ENCODE measurements around the gene TMEM82. TPM values are rescaled to one million over a fixed set of nuclear protein-coding genes. Genes with fewer than 3 reads are reported as not detected.
A peak's percentile ranks its signal among the peaks of the same experiment; 100 is the strongest.

TMEM82 gene
- total and polyA plus RNA-seq, 2 of the 13 experiments (the other 11 are each of a cell fraction or from before 2014, with no cell fraction given) = 0.24 to 0.97 TPM

GRCh38 chr1:15734901-15735300 is 7.4 kb upstream of the TMEM82 start:
- H3K4me3 ChIP-seq (replicated peaks in 1 of 3; ENCODE audit: insufficient read depth in 1 of 3, low read depth in 2 of 3, low read length in 3 of 3) = peak overlapping the region in 2 of 3 experiments; percentile 17 to 53; a peak in 2 of 6 replicates
- no peaks in the 10 kb centered on the region for H3K9me3 ChIP-seq (ENCODE audit: low read length)
- H3K4me2 ChIP-seq (ENCODE audit: low read depth, low read length) = peak overlapping the region; percentile 73
- no peak for FAIRE-seq
- in situ Hi-C loops (cut with HindIII; ENCODE audit: extremely low pct_ligation_motif_present, low pct_unique_long_range_greater_than_20kb) = no loop called here
- H3K27me3 ChIP-seq (ENCODE audit: control insufficient read depth in 1 of 2, insufficient read depth in 2 of 2, low read length in 2 of 2) = no peaks in the 10 kb centered on the region
- no peaks in the 10 kb centered on the region for H4K20me1 ChIP-seq (ENCODE audit: insufficient read depth, low read length)
- H3K79me2 ChIP-seq (ENCODE audit: insufficient read depth, low read length) = no peaks in the 10 kb centered on the region
- H3K27ac ChIP-seq (ENCODE audit: extremely low read length, insufficient read depth, low read length) = no peak overlapping the region
- H3K9ac ChIP-seq (ENCODE audit: insufficient read depth, low read depth, low read length) = peak overlapping the region; percentile 28; the same call in 1 of the 2 replicates
- CTCF ChIA-PET (ENCODE audit: low intra/inter-chr PET ratio, low total read pairs) = no interaction called here
- POLR2A ChIA-PET = interaction anchor here (1.1 kb wide), 1 partner anchor 116 kb away, joined by 3 read pairs; no protein-coding TSS in a partner anchor
- no TSS peak for BruUV-seq (replicated peaks)
- WGBS (ENCODE audit: low lambda C conversion rate) = 33% methylated on average over 1 of the region's 17 CpGs
- ATAC-seq = peak; percentile 55
- H3K4me1 ChIP-seq (ENCODE audit: insufficient read depth, low read length) = peaks cover 54% of the 10 kb centered on the region
- intact Hi-C loops (cut with micrococcal nuclease; ENCODE audit: unreplicated experiment) = loop anchor here (5.0 kb wide), 1 partner anchor 138 kb away; no protein-coding TSS in a partner anchor
- H3K36me3 ChIP-seq (replicated peaks in 1 of 2; ENCODE audit: control insufficient read depth in 1 of 2, insufficient read depth in 2 of 2, low read length in 2 of 2) = peaks cover 4 to 6% of the 10 kb centered on the region in 2 experiments; a peak in 4 of 5 replicates
- H2AFZ ChIP-seq (ENCODE audit: low read length) = no peak overlapping the region
- DNase-seq (ENCODE audit: low spot score) = peak; percentile 43
- TF ChIP-seq, protein P1, sequence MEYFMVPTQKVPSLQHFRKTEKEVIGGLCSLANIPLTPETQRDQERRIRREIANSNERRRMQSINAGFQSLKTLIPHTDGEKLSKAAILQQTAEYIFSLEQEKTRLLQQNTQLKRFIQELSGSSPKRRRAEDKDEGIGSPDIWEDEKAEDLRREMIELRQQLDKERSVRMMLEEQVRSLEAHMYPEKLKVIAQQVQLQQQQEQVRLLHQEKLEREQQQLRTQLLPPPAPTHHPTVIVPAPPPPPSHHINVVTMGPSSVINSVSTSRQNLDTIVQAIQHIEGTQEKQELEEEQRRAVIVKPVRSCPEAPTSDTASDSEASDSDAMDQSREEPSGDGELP (IDR thresholded peaks at IDR 0.05; ENCODE audit: borderline replicate concordance, low read depth) = peak; percentile 9; the same call in 1 of the 2 replicates
- TF ChIP-seq KDM5B (CRISPR knock-in tag; IDR thresholded peaks at IDR 0.05; ENCODE audit: borderline replicate concordance) (0 out of 2 replicates have a peak, but pooled peaks have one; percentile 0), THAP11 (CRISPR knock-in tag; IDR thresholded peaks at IDR 0.05) (no peak), ZNF331 (CRISPR knock-in tag; IDR thresholded peaks at IDR 0.05) (0 out of 2 replicates have a peak, but pooled peaks have one; percentile 27), PPARG (CRISPR knock-in tag; conservative IDR thresholded peaks at IDR 0.05) (0 out of 2 replicates have a peak, but pooled peaks have one; percentile 50), SAP130 (CRISPR knock-in tag; IDR thresholded peaks at IDR 0.05; ENCODE audit: low read depth) (peak; percentile 19; the same call in 1 of the 2 replicates), AHR (CRISPR knock-in tag; IDR thresholded peaks at IDR 0.05) (no peak), ZNF572 (CRISPR knock-in tag; IDR thresholded peaks at IDR 0.05) (0 out of 2 replicates have a peak, but pooled peaks have one; percentile 68), ARHGAP35 (CRISPR knock-in tag; IDR thresholded peaks at IDR 0.05; ENCODE audit: borderline replicate concordance) (0 out of 2 replicates have a peak, but pooled peaks have one; percentile 47), TMF1 (CRISPR knock-in tag; IDR thresholded peaks at IDR 0.05; ENCODE audit: low read depth) (0 out of 2 replicates have a peak, but pooled peaks have one; percentile 57), AGO2 (optimal IDR thresholded peaks at IDR 0.05; ENCODE audit: low read depth, low read length) (peak; percentile 93), HOXA3 (CRISPR knock-in tag; IDR thresholded peaks at IDR 0.05) (peak; percentile 43; the same call in 1 of the 2 replicates), SIN3B (IDR thresholded peaks at IDR 0.05; ENCODE audit: low read length) (no peak), HNRNPLL (IDR thresholded peaks at IDR 0.05; ENCODE audit: low read depth, low read length, poor library complexity, severe bottlenecking) (peak; percentile 20), HNF4A (CRISPR knock-in tag; IDR thresholded peaks at IDR 0.05) (peak; percentile 70), THAP9 (CRISPR knock-in tag; IDR thresholded peaks at IDR 0.05; ENCODE audit: borderline replicate concordance) (peak; percentile 49; the same call in 1 of the 2 replicates)
- TF ChIP-seq, protein P2, sequence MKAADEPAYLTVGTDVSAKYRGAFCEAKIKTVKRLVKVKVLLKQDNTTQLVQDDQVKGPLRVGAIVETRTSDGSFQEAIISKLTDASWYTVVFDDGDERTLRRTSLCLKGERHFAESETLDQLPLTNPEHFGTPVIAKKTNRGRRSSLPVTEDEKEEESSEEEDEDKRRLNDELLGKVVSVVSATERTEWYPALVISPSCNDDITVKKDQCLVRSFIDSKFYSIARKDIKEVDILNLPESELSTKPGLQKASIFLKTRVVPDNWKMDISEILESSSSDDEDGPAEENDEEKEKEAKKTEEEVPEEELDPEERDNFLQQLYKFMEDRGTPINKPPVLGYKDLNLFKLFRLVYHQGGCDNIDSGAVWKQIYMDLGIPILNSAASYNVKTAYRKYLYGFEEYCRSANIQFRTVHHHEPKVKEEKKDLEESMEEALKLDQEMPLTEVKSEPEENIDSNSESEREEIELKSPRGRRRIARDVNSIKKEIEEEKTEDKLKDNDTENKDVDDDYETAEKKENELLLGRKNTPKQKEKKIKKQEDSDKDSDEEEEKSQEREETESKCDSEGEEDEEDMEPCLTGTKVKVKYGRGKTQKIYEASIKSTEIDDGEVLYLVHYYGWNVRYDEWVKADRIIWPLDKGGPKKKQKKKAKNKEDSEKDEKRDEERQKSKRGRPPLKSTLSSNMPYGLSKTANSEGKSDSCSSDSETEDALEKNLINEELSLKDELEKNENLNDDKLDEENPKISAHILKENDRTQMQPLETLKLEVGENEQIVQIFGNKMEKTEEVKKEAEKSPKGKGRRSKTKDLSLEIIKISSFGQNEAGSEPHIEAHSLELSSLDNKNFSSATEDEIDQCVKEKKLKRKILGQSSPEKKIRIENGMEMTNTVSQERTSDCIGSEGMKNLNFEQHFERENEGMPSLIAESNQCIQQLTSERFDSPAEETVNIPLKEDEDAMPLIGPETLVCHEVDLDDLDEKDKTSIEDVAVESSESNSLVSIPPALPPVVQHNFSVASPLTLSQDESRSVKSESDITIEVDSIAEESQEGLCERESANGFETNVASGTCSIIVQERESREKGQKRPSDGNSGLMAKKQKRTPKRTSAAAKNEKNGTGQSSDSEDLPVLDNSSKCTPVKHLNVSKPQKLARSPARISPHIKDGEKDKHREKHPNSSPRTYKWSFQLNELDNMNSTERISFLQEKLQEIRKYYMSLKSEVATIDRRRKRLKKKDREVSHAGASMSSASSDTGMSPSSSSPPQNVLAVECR (CRISPR knock-in tag; IDR thresholded peaks at IDR 0.05; ENCODE audit: borderline replicate concordance) = peak; percentile 37; the same call in 1 of the 2 replicates
